MM.1S (cell line): Measurements from ENCODE around the gene CCDC187.
"Not testable (repeated sequence)": the region's sequence is repeated elsewhere in the genome, so short reads cannot be mapped to it uniquely, and the experiment has no call there.

Experiments used
- CTCF ChIP-seq: fragments of 300-600 bp; sonication (generic); IDR thresholded peaks from 2 replicates; pipeline ENCODE4 v1.5.1; 2016; ENCODE audit warnings: antibody characterized with exemption, low read length, mixed read lengths
- EZH2 ChIP-seq: fragments of 300-600 bp; sonication (generic); optimal IDR thresholded peaks from 2 replicates; pipeline ENCODE3; 2017; ENCODE audit warnings: low read depth, mild to moderate bottlenecking, antibody characterized with exemption, low read length, mixed read lengths
- EZH2phosphoT487 ChIP-seq: fragments of 300-600 bp; sonication (generic); IDR thresholded peaks from 2 replicates; pipeline ENCODE4 v1.6.1; 2018; ENCODE audit warnings: antibody characterized with exemption, low read length

- TF ChIP-seq CTCF, EZH2phosphoT487, EZH2: not testable (repeated sequence)
Observed at GRCh38 chr9:136236471-136237410, 67.2 kb downstream of the CCDC187 start.
